Measurements from ENCODE around the gene PTDSS2. TPM values are rescaled to one million over a fixed set of nuclear protein-coding genes. Genes with fewer than 3 reads are reported as not detected.

The PTDSS2 gene
- total and polyA plus RNA-seq, 2 of the 4 experiments (the other 2 are of a cell fraction) = 23.5 to 26.6 TPM

- Histone ChIP-seq H3K4me1 (ENCODE audit: control insufficient read depth, insufficient read depth, low read length) (peaks cover 17% of the 10 kb centered on the region), H2BK20ac (ENCODE audit: low read depth, low read length) (no peak overlapping the region), H4K8ac (ENCODE audit: low read depth in 2 of 2, low read length in 2 of 2) (no peak overlapping the region), H3K4me2 (ENCODE audit: low read depth, low read length) (no peak overlapping the region), H3K79me1 (ENCODE audit: low read depth in 1 of 2, low read length in 2 of 2) (peaks cover 18 to 75% of the 10 kb centered on the region in 2 experiments), H2AK9ac (replicated peaks; ENCODE audit: low read depth, low read length, poor library complexity) (no peak overlapping the region), H3K18ac (ENCODE audit: low read depth, low read length) (no peak overlapping the region), H3K36me3 (ENCODE audit: control insufficient read depth, insufficient read depth, low read length) (peaks cover 5% of the 10 kb centered on the region; the same call in 1 of the 2 replicates), H3K4ac (ENCODE audit: low read depth, low read length) (no peak overlapping the region), H3K9me3 (ENCODE audit: control insufficient read depth, insufficient read depth, low read length) (no peaks in the 10 kb centered on the region), H2BK5ac (ENCODE audit: low read depth, low read length, poor library complexity, severe bottlenecking) (no peak overlapping the region), H3K56ac (ENCODE audit: extremely low read depth, insufficient read depth, low read length) (no peak overlapping the region), H2BK120ac (ENCODE audit: low read depth, low read length) (no peak overlapping the region), H3K9me1 (ENCODE audit: insufficient read depth, low read length) (peaks cover 21% of the 10 kb centered on the region), H2AFZ (replicated peaks; ENCODE audit: low read length, poor library complexity) (no peak overlapping the region), H3K27ac (ENCODE audit: insufficient read depth, low read length) (no peak overlapping the region), H4K5ac (ENCODE audit: low read depth, low read length) (no peak overlapping the region), H2AK5ac (ENCODE audit: low read depth, low read length) (no peak overlapping the region), H3K14ac (replicated peaks; ENCODE audit: low read depth, low read length) (no peak overlapping the region), H3K23ac (ENCODE audit: low read depth, low read length) (no peak overlapping the region), H3K9ac (ENCODE audit: low read depth, low read length) (no peak overlapping the region), H3K27me3 (ENCODE audit: control insufficient read depth, insufficient read depth, low read length) (no peaks in the 10 kb centered on the region), H2BK15ac (ENCODE audit: low read depth, low read length) (no peak overlapping the region), H4K20me1 (ENCODE audit: insufficient read depth, low read length) (peaks cover 8% of the 10 kb centered on the region; the same call in 1 of the 2 replicates), H3K4me3 (ENCODE audit: insufficient read depth, low read depth, low read length) (no peak overlapping the region), H4K91ac (ENCODE audit: insufficient read depth, low read depth, low read length) (no peak overlapping the region)
- dilution Hi-C loops (cut with HindIII; ENCODE audit: low sequenced_read_pairs, unreplicated experiment) = no loop called here
- DNase-seq = no peak
- 92% methylated on average over 28 of the region's 28 CpGs; no CpG with 5 or more reads in 1 of the 2 experiments for WGBS, 2 experiments (ENCODE audit: extremely low coverage in 2 of 2, insufficient read length in 1 of 2)
- no TSS peak for BruUV-seq (replicated peaks)
- ChIA-PET POLR2A (ENCODE audit: unreplicated experiment) (no interaction called here), CTCF (no interaction called here)
- intact Hi-C loops (cut with micrococcal nuclease) = no loop called here
- ATAC-seq (ENCODE audit: low read depth) = no peak
- in situ Hi-C loops (cut with MboI; ENCODE audit: low sequenced_read_pairs) = no loop called here
- TF ChIP-seq BHLHE40 (IDR thresholded peaks at IDR 0.05; ENCODE audit: low read depth, low read length) (no peak), FOS (IDR thresholded peaks at IDR 0.05; ENCODE audit: low read depth, low read length) (no peak), MXI1 (IDR thresholded peaks at IDR 0.05; ENCODE audit: borderline replicate concordance, low read depth, low read length) (no peak), NFE2L2 (IDR thresholded peaks at IDR 0.05; ENCODE audit: low read depth, low read length) (no peak), MAZ (IDR thresholded peaks at IDR 0.05; ENCODE audit: borderline replicate concordance, low read depth, low read length) (no peak), RFX5 (IDR thresholded peaks at IDR 0.05; ENCODE audit: low read depth, low read length) (no peak), USF2 (IDR thresholded peaks at IDR 0.05; ENCODE audit: low read depth, low read length) (no peak), RAD21 (IDR thresholded peaks at IDR 0.05; ENCODE audit: low read length) (no peak), CHD1 (IDR thresholded peaks at IDR 0.05; ENCODE audit: low read depth, low read length) (no peak), ELK1 (IDR thresholded peaks at IDR 0.05; ENCODE audit: borderline replicate concordance, low read depth, low read length) (no peak), SMC3 (IDR thresholded peaks at IDR 0.05; ENCODE audit: low read depth, low read length) (no peak), CEBPB (IDR thresholded peaks at IDR 0.05; ENCODE audit: low read depth, low read length) (no peak), MAFK (IDR thresholded peaks at IDR 0.05; ENCODE audit: low read depth, low read length) (no peak)
- TF ChIP-seq, protein P1, sequence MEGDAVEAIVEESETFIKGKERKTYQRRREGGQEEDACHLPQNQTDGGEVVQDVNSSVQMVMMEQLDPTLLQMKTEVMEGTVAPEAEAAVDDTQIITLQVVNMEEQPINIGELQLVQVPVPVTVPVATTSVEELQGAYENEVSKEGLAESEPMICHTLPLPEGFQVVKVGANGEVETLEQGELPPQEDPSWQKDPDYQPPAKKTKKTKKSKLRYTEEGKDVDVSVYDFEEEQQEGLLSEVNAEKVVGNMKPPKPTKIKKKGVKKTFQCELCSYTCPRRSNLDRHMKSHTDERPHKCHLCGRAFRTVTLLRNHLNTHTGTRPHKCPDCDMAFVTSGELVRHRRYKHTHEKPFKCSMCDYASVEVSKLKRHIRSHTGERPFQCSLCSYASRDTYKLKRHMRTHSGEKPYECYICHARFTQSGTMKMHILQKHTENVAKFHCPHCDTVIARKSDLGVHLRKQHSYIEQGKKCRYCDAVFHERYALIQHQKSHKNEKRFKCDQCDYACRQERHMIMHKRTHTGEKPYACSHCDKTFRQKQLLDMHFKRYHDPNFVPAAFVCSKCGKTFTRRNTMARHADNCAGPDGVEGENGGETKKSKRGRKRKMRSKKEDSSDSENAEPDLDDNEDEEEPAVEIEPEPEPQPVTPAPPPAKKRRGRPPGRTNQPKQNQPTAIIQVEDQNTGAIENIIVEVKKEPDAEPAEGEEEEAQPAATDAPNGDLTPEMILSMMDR (conservative IDR thresholded peaks at IDR 0.05; ENCODE audit: low read depth, low read length) = no peak
Observed at GRCh38 chr11:472816-473215, 22.7 kb downstream of the PTDSS2 start.
